ENCODE data around the gene USH1C.

USH1C gene

DNA sequence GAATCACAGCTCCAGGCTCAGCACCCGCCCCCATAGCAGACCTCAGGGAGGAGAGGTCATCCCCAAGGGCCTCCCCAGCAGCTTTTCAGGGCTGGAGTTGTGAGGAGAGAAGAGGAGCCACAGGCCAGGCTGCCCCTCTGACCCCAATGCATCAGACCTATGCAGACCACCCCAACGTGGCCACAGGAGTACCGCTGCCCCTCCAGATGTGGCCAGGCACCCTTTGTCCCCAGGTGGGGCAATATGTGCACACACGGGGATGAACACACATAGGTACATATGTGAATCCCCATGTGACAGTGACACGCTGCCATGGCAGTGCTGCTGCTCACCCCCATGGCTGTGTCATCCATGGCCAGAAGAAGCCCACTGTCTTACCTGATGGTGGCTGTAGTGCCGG, 10.9 kb downstream of the USH1C start:
- Histone ChIP-seq H3K23ac (ENCODE audit: low read depth, low read length, poor library complexity) (no peak overlapping the region), H3K9ac (ENCODE audit: low read depth, low read length, poor library complexity) (no peak overlapping the region), H3K4me2 (ENCODE audit: insufficient read depth, low read length, poor library complexity, severe bottlenecking) (no peak overlapping the region), H3K4me3 (ENCODE audit: low read length in 2 of 2) (no peak overlapping the region), H3K14ac (ENCODE audit: low read length) (peak overlapping the region; percentile 28), H3K36me3 (replicated peaks in 1 of 2; ENCODE audit: control insufficient read depth in 2 of 2, insufficient read depth in 2 of 2, low read length in 2 of 2) (no peaks in the 10 kb centered on the region), H2AK5ac (ENCODE audit: low read depth, low read length) (no peak overlapping the region), H3K79me1 (ENCODE audit: low read depth, low read length) (no peaks in the 10 kb centered on the region), H3K4me1 (ENCODE audit: control insufficient read depth in 2 of 2, insufficient read depth in 1 of 2, low read depth in 1 of 2, low read length in 2 of 2) (peaks cover 0 to 13% of the 10 kb centered on the region in 2 donors), H3K9me3 (replicated peaks in 1 of 2; ENCODE audit: control insufficient read depth in 2 of 2, insufficient read depth in 1 of 2, low read depth in 1 of 2, low read length in 2 of 2) (no peaks in the 10 kb centered on the region), H2BK5ac (ENCODE audit: low read length) (no peak overlapping the region), H4K91ac (ENCODE audit: low read depth, low read length, poor library complexity) (no peak overlapping the region), H4K8ac (ENCODE audit: low read depth, low read length) (no peak overlapping the region), H3K4ac (ENCODE audit: low read length) (no peak overlapping the region), H2BK12ac (ENCODE audit: low read length) (no peak overlapping the region), H3K27ac (replicated peaks; ENCODE audit: low read length) (no peak overlapping the region), H3K27me3 (ENCODE audit: control insufficient read depth in 3 of 3, insufficient read depth in 3 of 3, low read depth in 1 of 3, low read length in 3 of 3) (peaks cover 0 to 48% (median 0%) of the 10 kb centered on the region in 3 experiments), H3K18ac (ENCODE audit: low read length) (no peak overlapping the region), H2AFZ (ENCODE audit: low read length) (no peak overlapping the region), H2BK15ac (ENCODE audit: low read length) (no peak overlapping the region), H2BK120ac (ENCODE audit: low read depth, low read length) (no peak overlapping the region)
- no CpG with 5 or more reads among the region's 6 CpGs for WGBS, 2 donors (ENCODE audit: extremely low coverage in 2 of 2, insufficient read length in 2 of 2, insufficient replicate concordance in 1 of 2)
- DNase-seq (ENCODE audit: low spot score) = no peak

DNA sequence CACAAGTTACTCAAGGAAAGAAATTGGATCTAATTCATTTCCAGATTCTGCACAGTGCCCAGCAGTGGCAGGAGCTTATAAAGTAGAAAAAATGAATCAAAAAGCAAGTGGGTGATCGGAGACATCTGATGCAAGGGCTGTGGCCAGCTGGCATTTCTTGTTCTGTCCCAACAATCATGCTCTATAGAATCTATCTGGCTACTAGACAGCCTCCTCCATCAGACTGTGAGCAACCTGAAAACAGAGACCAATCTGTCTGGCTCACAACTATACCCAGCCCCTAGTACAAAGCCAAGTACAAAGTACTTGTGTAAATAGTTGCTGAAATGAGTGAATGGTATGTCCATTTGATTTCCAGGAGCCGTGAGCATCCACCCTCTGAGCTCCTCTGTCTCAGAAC, 11.4 kb downstream of the USH1C start:
- no peak overlapping the region for H2AFZ ChIP-seq (ENCODE audit: low read length)
- no peak overlapping the region for H2BK120ac ChIP-seq (ENCODE audit: low read depth, low read length)
- H3K4me1 ChIP-seq (ENCODE audit: control insufficient read depth in 2 of 2, insufficient read depth in 1 of 2, low read depth in 1 of 2, low read length in 2 of 2) = peaks cover 0 to 13% of the 10 kb centered on the region in 2 donors
- H3K79me1 ChIP-seq (ENCODE audit: low read depth, low read length) = no peaks in the 10 kb centered on the region
- H2BK5ac ChIP-seq (ENCODE audit: low read length) = no peak overlapping the region
- no peak overlapping the region for H3K18ac ChIP-seq (ENCODE audit: low read length)
- H2BK12ac ChIP-seq (ENCODE audit: low read length) = no peak overlapping the region
- DNase-seq (ENCODE audit: low spot score) = no peak
- WGBS, 2 donors (ENCODE audit: extremely low coverage in 2 of 2, insufficient read length in 2 of 2, insufficient replicate concordance in 1 of 2) = no CpG with 5 or more reads among the region's 2 CpGs
- no peaks in the 10 kb centered on the region for H3K36me3 ChIP-seq (replicated peaks in 1 of 2; ENCODE audit: control insufficient read depth in 2 of 2, insufficient read depth in 2 of 2, low read length in 2 of 2)
- no peak overlapping the region for H3K9ac ChIP-seq (ENCODE audit: low read depth, low read length, poor library complexity)
- no peak overlapping the region for H2AK5ac ChIP-seq (ENCODE audit: low read depth, low read length)
- H4K91ac ChIP-seq (ENCODE audit: low read depth, low read length, poor library complexity) = no peak overlapping the region
- no peak overlapping the region for H3K4ac ChIP-seq (ENCODE audit: low read length)
- H3K27me3 ChIP-seq (ENCODE audit: control insufficient read depth in 3 of 3, insufficient read depth in 3 of 3, low read depth in 1 of 3, low read length in 3 of 3) = peaks cover 0 to 48% (median 0%) of the 10 kb centered on the region in 3 experiments
- H3K27ac ChIP-seq (replicated peaks; ENCODE audit: low read length) = no peak overlapping the region
- no peaks in the 10 kb centered on the region for H3K9me3 ChIP-seq (replicated peaks in 1 of 2; ENCODE audit: control insufficient read depth in 2 of 2, insufficient read depth in 1 of 2, low read depth in 1 of 2, low read length in 2 of 2)
- H4K8ac ChIP-seq (ENCODE audit: low read depth, low read length) = no peak overlapping the region
- H3K4me2 ChIP-seq (ENCODE audit: insufficient read depth, low read length, poor library complexity, severe bottlenecking) = no peak overlapping the region
- H3K23ac ChIP-seq (ENCODE audit: low read depth, low read length, poor library complexity) = no peak overlapping the region
- no peak overlapping the region for H3K14ac ChIP-seq (ENCODE audit: low read length)
- H2BK15ac ChIP-seq (ENCODE audit: low read length) = no peak overlapping the region
- H3K4me3 ChIP-seq (ENCODE audit: low read length in 2 of 2) = no peak overlapping the region

GRCh38 chr11:17531636-17532113, 12.5 kb downstream of the USH1C start:
- peaks cover 0 to 44% (median 0%) of the 10 kb centered on the region in 3 experiments for H3K27me3 ChIP-seq (ENCODE audit: control insufficient read depth in 3 of 3, insufficient read depth in 3 of 3, low read depth in 1 of 3, low read length in 3 of 3)
- H3K27ac ChIP-seq (replicated peaks; ENCODE audit: low read length) = no peak overlapping the region
- H2AFZ ChIP-seq (ENCODE audit: low read length) = no peak overlapping the region
- H2BK15ac ChIP-seq (ENCODE audit: low read length) = no peak overlapping the region
- H3K4me1 ChIP-seq (ENCODE audit: control insufficient read depth in 2 of 2, insufficient read depth in 1 of 2, low read depth in 1 of 2, low read length in 2 of 2) = peaks cover 0 to 13% of the 10 kb centered on the region in 2 donors
- peak overlapping the region; percentile 58 for H2BK5ac ChIP-seq (ENCODE audit: low read length)
- H3K9ac ChIP-seq (ENCODE audit: low read depth, low read length, poor library complexity) = no peak overlapping the region
- H3K79me1 ChIP-seq (ENCODE audit: low read depth, low read length) = no peaks in the 10 kb centered on the region
- WGBS, 2 donors (ENCODE audit: extremely low coverage in 2 of 2, insufficient read length in 2 of 2, insufficient replicate concordance in 1 of 2) = no CpG with 5 or more reads among the region's 6 CpGs
- no peaks in the 10 kb centered on the region for H3K36me3 ChIP-seq (replicated peaks in 1 of 2; ENCODE audit: control insufficient read depth in 2 of 2, insufficient read depth in 2 of 2, low read length in 2 of 2)
- H3K9me3 ChIP-seq (replicated peaks in 1 of 2; ENCODE audit: control insufficient read depth in 2 of 2, insufficient read depth in 1 of 2, low read depth in 1 of 2, low read length in 2 of 2) = no peaks in the 10 kb centered on the region
- peak overlapping the region; percentile 68 for H2BK12ac ChIP-seq (ENCODE audit: low read length)
- H3K4me3 ChIP-seq (ENCODE audit: low read length in 2 of 2) = no peak overlapping the region
- no peak overlapping the region for H3K18ac ChIP-seq (ENCODE audit: low read length)
- no peak overlapping the region for H3K4me2 ChIP-seq (ENCODE audit: insufficient read depth, low read length, poor library complexity, severe bottlenecking)
- no peak overlapping the region for H3K23ac ChIP-seq (ENCODE audit: low read depth, low read length, poor library complexity)
- no peak overlapping the region for H4K8ac ChIP-seq (ENCODE audit: low read depth, low read length)
- H3K14ac ChIP-seq (ENCODE audit: low read length) = no peak overlapping the region
- no peak overlapping the region for H4K91ac ChIP-seq (ENCODE audit: low read depth, low read length, poor library complexity)
- no peak for DNase-seq (ENCODE audit: low spot score)
- no peak overlapping the region for H2BK120ac ChIP-seq (ENCODE audit: low read depth, low read length)
- H2AK5ac ChIP-seq (ENCODE audit: low read depth, low read length) = no peak overlapping the region
- no peak overlapping the region for H3K4ac ChIP-seq (ENCODE audit: low read length)

DNA sequence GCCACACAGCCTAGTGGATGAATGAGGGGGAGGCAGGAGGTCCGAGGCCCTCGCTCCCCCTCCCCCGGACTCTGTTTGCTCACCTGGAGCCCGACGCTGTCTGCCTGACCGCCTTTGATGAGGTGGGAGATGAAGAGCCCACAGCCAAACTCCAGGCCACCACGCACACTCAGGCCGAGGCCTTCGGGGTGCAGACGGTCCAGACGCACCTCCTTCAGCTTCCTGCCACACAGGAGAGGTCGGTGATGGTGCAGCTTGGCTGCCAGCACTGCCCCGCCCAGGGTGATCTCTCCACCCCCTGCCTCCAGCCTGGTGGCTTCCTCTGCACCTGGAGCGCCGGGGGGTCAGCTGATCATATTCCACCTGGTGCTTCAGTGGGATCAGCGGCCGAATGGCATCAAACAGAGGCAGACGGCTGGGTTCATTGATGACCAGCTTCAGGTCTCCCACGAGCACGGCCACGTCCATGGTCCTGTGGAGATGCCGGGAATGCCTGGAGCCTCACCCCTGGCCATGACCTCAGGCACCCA, 13.1 kb downstream of the USH1C start:
- H4K91ac ChIP-seq (ENCODE audit: low read depth, low read length, poor library complexity) = no peak overlapping the region
- H2BK120ac ChIP-seq (ENCODE audit: low read depth, low read length) = no peak overlapping the region
- H3K4me3 ChIP-seq (ENCODE audit: low read length in 2 of 2) = no peak overlapping the region
- H2AFZ ChIP-seq (ENCODE audit: low read length) = no peak overlapping the region
- peak overlapping the region; percentile 39 for H2BK15ac ChIP-seq (ENCODE audit: low read length)
- no peak overlapping the region for H3K14ac ChIP-seq (ENCODE audit: low read length)
- peak overlapping the region; percentile 58 for H2BK5ac ChIP-seq (ENCODE audit: low read length)
- no peak overlapping the region for H3K4ac ChIP-seq (ENCODE audit: low read length)
- no peak overlapping the region for H3K4me2 ChIP-seq (ENCODE audit: insufficient read depth, low read length, poor library complexity, severe bottlenecking)
- H3K79me1 ChIP-seq (ENCODE audit: low read depth, low read length) = no peaks in the 10 kb centered on the region
- peaks cover 0 to 13% of the 10 kb centered on the region in 2 donors for H3K4me1 ChIP-seq (ENCODE audit: control insufficient read depth in 2 of 2, insufficient read depth in 1 of 2, low read depth in 1 of 2, low read length in 2 of 2)
- no peaks in the 10 kb centered on the region for H3K36me3 ChIP-seq (replicated peaks in 1 of 2; ENCODE audit: control insufficient read depth in 2 of 2, insufficient read depth in 2 of 2, low read length in 2 of 2)
- H3K18ac ChIP-seq (ENCODE audit: low read length) = peak overlapping the region; percentile 84
- no peak for DNase-seq (ENCODE audit: low spot score)
- H3K9me3 ChIP-seq (replicated peaks in 1 of 2; ENCODE audit: control insufficient read depth in 2 of 2, insufficient read depth in 1 of 2, low read depth in 1 of 2, low read length in 2 of 2) = no peaks in the 10 kb centered on the region
- WGBS, 2 donors (ENCODE audit: extremely low coverage in 2 of 2, insufficient read length in 2 of 2, insufficient replicate concordance in 1 of 2) = no CpG with 5 or more reads among the region's 22 CpGs
- peak overlapping the region; percentile 6 for H3K23ac ChIP-seq (ENCODE audit: low read depth, low read length, poor library complexity)
- H3K27ac ChIP-seq (replicated peaks; ENCODE audit: low read length) = no peak overlapping the region
- peaks cover 0 to 46% (median 0%) of the 10 kb centered on the region in 3 experiments for H3K27me3 ChIP-seq (ENCODE audit: control insufficient read depth in 3 of 3, insufficient read depth in 3 of 3, low read depth in 1 of 3, low read length in 3 of 3)
- H4K8ac ChIP-seq (ENCODE audit: low read depth, low read length) = no peak overlapping the region
- H2AK5ac ChIP-seq (ENCODE audit: low read depth, low read length) = peak overlapping the region; percentile 86
- H3K9ac ChIP-seq (ENCODE audit: low read depth, low read length, poor library complexity) = no peak overlapping the region
- H2BK12ac ChIP-seq (ENCODE audit: low read length) = no peak overlapping the region

All from neuronal stem cell (in vitro differentiated cells).